Hepatic stellate cell (primary cell): ENCODE measurements around the gene UBTFL1.
"Not testable (repeated sequence)": the region's sequence is repeated elsewhere in the genome, so short reads cannot be mapped to it uniquely, and the experiment has no call there.

ENCODE experiments used
- DNase-seq: peaks from one replicate; pipeline ENCODE4 v3.0.0; 2011; ENCODE audit warnings: low spot score

Gene UBTFL1

GRCh38 chr11:90085650-90086049, at the start of gene UBTFL1:
UBTFL1 (plus strand) TSS chr11:90085950; CDS start chr11:90085950, 0 bp downstream.
- not testable (repeated sequence) for DNase-seq

GRCh38 chr11:90051591-90052209, 34.0 kb upstream of the UBTFL1 start:
- not testable (repeated sequence) for DNase-seq

GRCh38 chr11:90052311-90052710, 33.4 kb upstream of the UBTFL1 start:
- DNase-seq: not testable (repeated sequence)

GRCh38 chr11:90053545-90053944, 32.2 kb upstream of the UBTFL1 start:
- DNase-seq: not testable (repeated sequence)

- DNase-seq: not testable (repeated sequence)
Measured at GRCh38 chr11:90088731-90089130, 3.0 kb downstream of the UBTFL1 start.

GRCh38 chr11:90095230-90095924, 9.6 kb downstream of the UBTFL1 start:
- not testable (repeated sequence) for DNase-seq

GRCh38 chr11:90098261-90098660, 12.5 kb downstream of the UBTFL1 start:
- not testable (repeated sequence) for DNase-seq

- DNase-seq: no peak
Measured at GRCh38 chr11:90100431-90100830, 14.7 kb downstream of the UBTFL1 start.

GRCh38 chr11:90113541-90113940, 27.8 kb downstream of the UBTFL1 start:
- DNase-seq: no peak

- no peak for DNase-seq
Measured at GRCh38 chr11:90120191-90120590, 34.4 kb downstream of the UBTFL1 start.

- no peak for DNase-seq
Measured at GRCh38 chr11:90124371-90124770, 38.6 kb downstream of the UBTFL1 start.

GRCh38 chr11:90124946-90125345, 39.2 kb downstream of the UBTFL1 start:
- no peak for DNase-seq

- no peak for DNase-seq
Measured at GRCh38 chr11:90133560-90134477, 48.1 kb downstream of the UBTFL1 start.

- peak; percentile 26 for DNase-seq
Measured at GRCh38 chr11:90134478-90135003, 48.8 kb downstream of the UBTFL1 start, which contains the start of gene NAALAD2. NAALAD2 (plus strand) TSS chr11:90134663; CDS start chr11:90134759, 96 bp downstream.

- DNase-seq: no peak
Measured at GRCh38 chr11:90135016-90135415, 49.3 kb downstream of the UBTFL1 start.
